GM20431 (cell line): ENCODE results near the gene USP6NL.

Experiments used
- in situ Hi-C: fragments of 300-500 bp; cut with MseI, MboI; formaldehyde crosslinking; loops from one replicate; pipeline ENCODE4 v1.15.0; 2020; ENCODE audit warnings: low sequenced_read_pairs; ENCODE audit not compliant: unreplicated experiment

The USP6NL gene

GRCh38 chr10:11598712-11599397 is 12.6 kb downstream of the USP6NL start:
- in situ Hi-C loops, result no loop called here

- in situ Hi-C loops, result no loop called here
These were observed 14.0 kb downstream of the USP6NL start for GRCh38 chr10:11597470-11597869.

GRCh38 chr10:11595395-11595692 is 16.1 kb downstream of the USP6NL start:
- in situ Hi-C loops, result no loop called here

- in situ Hi-C loops, result no loop called here
These were observed 16.7 kb downstream of the USP6NL start for GRCh38 chr10:11594589-11595394.

- in situ Hi-C loops, result no loop called here
These were observed 17.8 kb downstream of the USP6NL start for GRCh38 chr10:11593612-11594011.

- in situ Hi-C loops, result no loop called here
These were observed 21.7 kb downstream of the USP6NL start for GRCh38 chr10:11589738-11590137.

- in situ Hi-C loops, result no loop called here
These were observed 22.4 kb downstream of the USP6NL start for GRCh38 chr10:11588873-11589574.

GRCh38 chr10:11587722-11588259 is 23.7 kb downstream of the USP6NL start:
- in situ Hi-C loops, result no loop called here

- in situ Hi-C loops, result no loop called here
These were observed 25.3 kb downstream of the USP6NL start for GRCh38 chr10:11586170-11586569.

GRCh38 chr10:11581213-11581612 is 30.2 kb downstream of the USP6NL start:
- in situ Hi-C loops, result no loop called here

- in situ Hi-C loops, result no loop called here
These were observed 31.6 kb downstream of the USP6NL start for GRCh38 chr10:11579885-11580284.

- in situ Hi-C loops, result no loop called here
These were observed 32.6 kb downstream of the USP6NL start for GRCh38 chr10:11578802-11579255.

GRCh38 chr10:11576092-11576809 is 35.2 kb downstream of the USP6NL start:
- in situ Hi-C loops, result no loop called here

- in situ Hi-C loops, result no loop called here
These were observed 38.0 kb downstream of the USP6NL start for GRCh38 chr10:11573497-11573896.

GRCh38 chr10:11570751-11571150 is 40.7 kb downstream of the USP6NL start:
- in situ Hi-C loops, result no loop called here

GRCh38 chr10:11569471-11569870 is 42.0 kb downstream of the USP6NL start:
- in situ Hi-C loops, result no loop called here

GRCh38 chr10:11568578-11568977 is 42.9 kb downstream of the USP6NL start:
- in situ Hi-C loops, result no loop called here

GRCh38 chr10:11564741-11565140 is 46.7 kb downstream of the USP6NL start:
- in situ Hi-C loops, result no loop called here

- in situ Hi-C loops, result no loop called here
These were observed 47.5 kb downstream of the USP6NL start for GRCh38 chr10:11563936-11564335.

GRCh38 chr10:11562888-11563287 is 48.6 kb downstream of the USP6NL start:
- in situ Hi-C loops, result no loop called here
